Immature natural killer cell (primary cell): ENCODE measurements around the gene NINL. TPM values are rescaled to one million over a fixed set of nuclear protein-coding genes. Genes with fewer than 3 reads are reported as not detected.

Source experiments
- DNase-seq, 3 donors: peaks; one replicate each; pipeline ENCODE4 v3.0.0; 2022; ENCODE audit warnings: mixed read lengths in 1 of 3
- H3K27ac Mint-ChIP-seq, 6 donors: one replicate each; pipeline ENCODE4 v1.8.0; 2020; ENCODE audit warnings: mixed read lengths in 6 of 6, mild to moderate bottlenecking in 5 of 6, inconsistent platforms in 4 of 6, moderate library complexity in 3 of 6
- H3K27me3 Mint-ChIP-seq, 3 donors: one replicate each; pipeline ENCODE4 v1.8.0; 2020 to 2021; ENCODE audit warnings: low read depth in 3 of 3, mild to moderate bottlenecking in 3 of 3, mixed read lengths in 3 of 3, moderate library complexity in 3 of 3, inconsistent platforms in 1 of 3
- H3K36me3 Mint-ChIP-seq, 3 donors: one replicate each; pipeline ENCODE4 v1.8.0; 2020; ENCODE audit warnings: mixed read lengths in 3 of 3, inconsistent platforms in 2 of 3, mild to moderate bottlenecking in 2 of 3
- H3K4me1 Mint-ChIP-seq, 2 donors: one replicate each; pipeline ENCODE4 v1.8.0; 2020; ENCODE audit warnings: inconsistent platforms in 2 of 2, mild to moderate bottlenecking in 2 of 2, mixed read lengths in 2 of 2, moderate library complexity in 1 of 2
- H3K4me3 Mint-ChIP-seq, 5 donors: one replicate each; pipeline ENCODE4 v1.8.0; 2020; ENCODE audit warnings: mild to moderate bottlenecking in 5 of 5, mixed read lengths in 5 of 5, inconsistent platforms in 3 of 5, moderate library complexity in 3 of 5
- H3K9me3 Mint-ChIP-seq, 6 donors: one replicate each; pipeline ENCODE4 v1.8.0; 2020; ENCODE audit warnings: mild to moderate bottlenecking in 6 of 6, mixed read lengths in 6 of 6, inconsistent platforms in 4 of 6, moderate library complexity in 3 of 6
- polyA plus RNA-seq, 3 donors: library from polyadenylated mRNA; unstranded; fragments of 300-500 nt; fragmentation: Illumina TruSeq; gene quantifications; one replicate each; pipeline ENCODE4 v1.2.3, GENCODE V29; 2021

The NINL gene
- polyA plus RNA-seq, 3 donors from 2014 or later = 0.19 to 0.77 TPM; not detected in 1

DNA sequence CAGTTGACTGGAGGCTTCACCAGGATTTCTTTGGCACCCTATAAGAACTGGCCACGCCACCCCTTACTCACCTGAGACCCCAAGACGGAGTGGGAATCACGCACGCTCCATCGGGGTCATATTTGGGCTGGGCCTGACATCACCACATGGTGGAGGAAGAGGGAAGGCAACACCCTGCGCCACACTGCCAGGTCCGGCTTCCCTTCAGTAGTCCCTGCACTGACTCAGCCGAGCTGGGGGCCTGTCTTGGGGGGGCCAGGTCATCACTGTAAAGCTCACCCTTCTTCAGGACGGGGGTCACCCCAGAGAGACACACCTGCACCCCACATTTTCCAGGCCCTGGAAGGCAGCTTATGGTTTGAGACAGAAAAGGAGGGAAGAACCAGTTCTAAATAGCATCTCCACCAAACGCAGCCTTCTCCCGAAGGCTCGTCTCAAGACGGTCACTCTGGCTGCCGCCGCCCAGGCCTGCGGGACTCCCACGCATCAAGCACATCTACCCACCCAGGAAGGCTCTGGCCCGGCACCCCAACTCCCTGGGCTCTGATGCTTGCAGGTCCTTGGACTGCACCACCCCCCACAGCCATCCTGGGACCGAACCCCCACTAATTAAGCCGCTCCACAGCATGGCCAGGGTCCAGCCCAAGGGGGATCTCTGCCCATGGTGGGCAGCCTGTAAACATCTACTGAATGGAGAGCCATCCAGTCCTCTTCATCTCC, 126.1 kb downstream of the NINL start:
- Mint-ChIP-seq H3K9me3 (no peaks in the 10 kb centered on the region), H3K27me3 (peaks cover 0 to 2% (median 0%) of the 10 kb centered on the region in 3 donors), H3K27ac (no peak overlapping the region), H3K36me3 (no peaks in the 10 kb centered on the region), H3K4me3 (no peak overlapping the region), H3K4me1 (no peaks in the 10 kb centered on the region)
- no peak for DNase-seq

GRCh38 chr20:25457886-25458680, 127.2 kb downstream of the NINL start:
- no peak overlapping the region for H3K4me3 Mint-ChIP-seq
- peaks cover 0 to 3% (median 0%) of the 10 kb centered on the region in 3 donors for H3K36me3 Mint-ChIP-seq

DNA sequence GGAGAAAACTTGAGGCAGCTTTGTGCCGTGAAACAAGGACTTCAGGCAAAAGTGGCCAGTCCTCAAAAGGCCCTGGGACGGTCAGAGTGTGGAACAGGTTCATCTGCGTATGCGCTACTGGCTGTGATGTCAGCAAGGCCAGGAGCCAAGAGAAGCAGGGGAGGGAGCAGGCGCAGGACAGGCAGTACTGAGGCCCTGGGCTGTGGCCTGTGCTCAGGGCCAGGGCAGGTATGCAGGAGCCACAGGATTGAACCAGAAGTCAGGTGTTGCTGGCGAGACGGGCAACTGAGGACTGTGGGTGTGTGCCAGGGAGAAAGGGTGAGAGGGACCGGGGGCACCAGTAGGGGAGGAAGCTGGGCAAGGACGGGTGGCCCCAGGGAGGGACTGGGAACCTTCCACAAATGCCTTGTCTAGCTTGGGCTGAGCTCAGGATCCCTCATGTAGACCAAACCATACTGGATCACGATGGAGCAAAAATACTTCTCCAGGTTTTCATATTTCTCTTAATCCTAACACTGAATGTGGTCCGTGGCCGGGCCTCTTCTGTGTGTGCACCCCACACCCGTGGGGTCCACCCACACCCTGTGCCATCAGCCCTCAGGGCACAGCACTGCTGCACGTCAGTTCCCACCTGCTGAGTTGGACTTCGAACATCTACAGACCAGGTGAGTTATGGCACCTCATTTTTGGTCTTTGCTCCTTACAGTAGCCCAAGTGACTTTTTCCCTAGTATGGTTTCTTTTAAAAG, 131.0 kb downstream of the NINL start:
- no peak overlapping the region for H3K4me3 Mint-ChIP-seq
- DNase-seq = no peak
- no peaks in the 10 kb centered on the region for H3K4me1 Mint-ChIP-seq
- peaks cover 0 to 3% (median under 1%) of the 10 kb centered on the region in 3 donors for H3K36me3 Mint-ChIP-seq
- peaks cover 0 to 2% (median 2%) of the 10 kb centered on the region in 3 donors for H3K27me3 Mint-ChIP-seq
- no peaks in the 10 kb centered on the region for H3K9me3 Mint-ChIP-seq
- no peak overlapping the region for H3K27ac Mint-ChIP-seq

More at GRCh38 chr20:25457886-25458680, 127.2 kb downstream of the NINL start:
- no peaks in the 10 kb centered on the region for H3K9me3 Mint-ChIP-seq
- no peak for DNase-seq
- H3K27me3 Mint-ChIP-seq = peaks cover 0 to 2% (median 2%) of the 10 kb centered on the region in 3 donors
- H3K4me1 Mint-ChIP-seq = no peaks in the 10 kb centered on the region
- no peak overlapping the region for H3K27ac Mint-ChIP-seq

- Mint-ChIP-seq H3K4me1 (no peaks in the 10 kb centered on the region), H3K4me3 (no peak overlapping the region), H3K9me3 (no peaks in the 10 kb centered on the region), H3K27ac (no peak overlapping the region), H3K36me3 (peaks cover 0 to 11% (median 7%) of the 10 kb centered on the region in 3 donors), H3K27me3 (peaks cover 0 to 2% (median 2%) of the 10 kb centered on the region in 3 donors)
- DNase-seq = no peak
Observed at GRCh38 chr20:25453035-25453810, 132.1 kb downstream of the NINL start.

DNA sequence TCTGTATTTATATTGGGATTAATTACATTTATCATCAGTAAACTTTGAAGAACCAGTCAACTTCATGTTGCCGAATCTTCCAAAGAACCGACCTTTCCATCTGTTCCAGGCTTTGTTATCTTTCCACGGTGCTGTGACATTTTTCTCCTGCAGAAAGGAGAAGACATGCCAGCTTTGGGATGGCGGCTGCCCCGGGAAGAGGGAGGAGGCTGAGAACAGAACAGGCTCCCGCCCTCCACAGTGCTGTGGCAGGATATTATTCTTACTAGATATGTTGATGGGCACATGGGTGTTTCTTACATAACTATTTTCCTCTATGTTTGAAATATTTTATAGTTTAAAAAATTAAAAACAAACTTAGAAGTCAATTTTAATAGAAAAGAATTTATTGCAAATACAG, 133.0 kb downstream of the NINL start:
- no peaks in the 10 kb centered on the region for H3K4me1 Mint-ChIP-seq
- peaks cover 0 to 2% (median 0%) of the 10 kb centered on the region in 3 donors for H3K27me3 Mint-ChIP-seq
- H3K4me3 Mint-ChIP-seq = no peak overlapping the region
- no peak for DNase-seq
- no peak overlapping the region for H3K27ac Mint-ChIP-seq
- peaks cover 0 to 13% (median 9%) of the 10 kb centered on the region in 3 donors for H3K36me3 Mint-ChIP-seq
- no peaks in the 10 kb centered on the region for H3K9me3 Mint-ChIP-seq

GRCh38 chr20:25447671-25448070, 137.7 kb downstream of the NINL start:
- Mint-ChIP-seq H3K4me1 (peaks cover 4 to 11% of the 10 kb centered on the region in 2 donors), H3K36me3 (peaks cover 0 to 17% (median 5%) of the 10 kb centered on the region in 3 donors), H3K4me3 (no peak overlapping the region), H3K9me3 (no peaks in the 10 kb centered on the region), H3K27me3 (peaks cover 0 to 2% (median 0%) of the 10 kb centered on the region in 3 donors), H3K27ac (no peak overlapping the region)
- no peak for DNase-seq

- no peak overlapping the region for H3K27ac Mint-ChIP-seq
- no peaks in the 10 kb centered on the region for H3K9me3 Mint-ChIP-seq
- peaks cover 0 to 17% (median 5%) of the 10 kb centered on the region in 3 donors for H3K36me3 Mint-ChIP-seq
- peaks cover 4 to 11% of the 10 kb centered on the region in 2 donors for H3K4me1 Mint-ChIP-seq
- DNase-seq = no peak
- peaks cover 0 to 2% (median 2%) of the 10 kb centered on the region in 3 donors for H3K27me3 Mint-ChIP-seq
- no peak overlapping the region for H3K4me3 Mint-ChIP-seq
Observed at GRCh38 chr20:25444556-25444955, 140.8 kb downstream of the NINL start.

DNA sequence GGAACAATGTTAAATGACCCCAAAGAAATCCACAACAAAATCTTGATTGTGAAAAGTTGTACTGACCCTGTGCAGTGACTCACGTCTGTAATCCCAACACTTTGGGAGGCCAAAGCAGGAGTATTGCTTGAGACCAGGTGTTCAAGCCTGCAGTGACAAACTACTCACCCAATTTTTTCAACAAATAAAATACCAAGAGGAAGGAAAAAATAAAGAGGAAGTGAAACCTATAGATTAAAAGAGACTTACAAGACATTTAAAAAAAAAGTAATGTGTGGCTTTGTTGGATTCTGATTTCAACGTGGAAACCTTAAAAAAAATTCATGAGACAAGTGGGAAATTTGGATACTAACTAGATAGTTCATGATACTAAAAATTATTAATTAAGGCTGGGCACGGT, 146.0 kb downstream of the NINL start:
- no peak for DNase-seq
- Mint-ChIP-seq H3K9me3 (no peaks in the 10 kb centered on the region), H3K4me1 (no peaks in the 10 kb centered on the region), H3K4me3 (no peak overlapping the region), H3K36me3 (peaks cover 0 to 7% (median 4%) of the 10 kb centered on the region in 3 donors), H3K27ac (peak overlapping the region in 1 of 6 donors; percentile 9), H3K27me3 (peaks cover 0 to 2% (median 2%) of the 10 kb centered on the region in 3 donors)

GRCh38 chr20:25437153-25437581, 148.2 kb downstream of the NINL start:
- Mint-ChIP-seq H3K27ac (no peak overlapping the region), H3K4me1 (no peaks in the 10 kb centered on the region), H3K27me3 (peaks cover 0 to under 1% (median 0%) of the 10 kb centered on the region in 3 donors), H3K9me3 (no peaks in the 10 kb centered on the region), H3K36me3 (peaks cover 0 to 7% (median 4%) of the 10 kb centered on the region in 3 donors), H3K4me3 (no peak overlapping the region)
- DNase-seq = no peak

GRCh38 chr20:25424536-25424935, 160.8 kb downstream of the NINL start:
- H3K4me1 Mint-ChIP-seq = no peaks in the 10 kb centered on the region
- no peak for DNase-seq
- peaks cover 0 to 9% (median 4%) of the 10 kb centered on the region in 3 donors for H3K36me3 Mint-ChIP-seq
- no peak overlapping the region for H3K4me3 Mint-ChIP-seq
- H3K27me3 Mint-ChIP-seq = no peaks in the 10 kb centered on the region
- no peak overlapping the region for H3K27ac Mint-ChIP-seq
- no peaks in the 10 kb centered on the region for H3K9me3 Mint-ChIP-seq

DNA sequence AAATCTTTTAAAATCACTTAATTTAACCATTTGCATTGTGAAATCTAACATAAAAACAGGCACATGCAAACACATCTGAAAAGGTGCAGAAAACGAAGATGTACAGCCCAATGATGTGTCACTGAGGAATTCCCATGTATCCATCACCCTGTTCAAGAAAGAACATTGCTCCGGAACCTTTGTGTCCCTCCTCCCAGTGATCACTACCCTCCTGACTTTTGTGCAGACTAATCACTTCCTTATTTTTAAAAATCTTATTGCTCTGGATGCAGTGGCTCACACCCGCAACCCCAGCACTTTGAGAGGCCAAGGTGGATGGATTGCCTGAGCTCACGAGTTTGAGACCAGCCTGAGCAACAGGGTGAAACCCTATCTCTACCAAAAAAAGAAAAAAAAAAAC, 163.3 kb downstream of the NINL start:
- no peak for DNase-seq
- Mint-ChIP-seq H3K4me3 (no peak overlapping the region), H3K27ac (no peak overlapping the region), H3K9me3 (no peaks in the 10 kb centered on the region), H3K4me1 (no peaks in the 10 kb centered on the region), H3K36me3 (peaks cover 0 to 4% (median 3%) of the 10 kb centered on the region in 3 donors), H3K27me3 (no peaks in the 10 kb centered on the region)

GRCh38 chr20:25421102-25421501, 164.2 kb downstream of the NINL start:
- Mint-ChIP-seq H3K27ac (no peak overlapping the region), H3K4me1 (no peaks in the 10 kb centered on the region), H3K9me3 (no peaks in the 10 kb centered on the region), H3K27me3 (no peaks in the 10 kb centered on the region), H3K4me3 (no peak overlapping the region), H3K36me3 (peaks cover 0 to 3% (median 3%) of the 10 kb centered on the region in 3 donors)
- DNase-seq = no peak

DNA sequence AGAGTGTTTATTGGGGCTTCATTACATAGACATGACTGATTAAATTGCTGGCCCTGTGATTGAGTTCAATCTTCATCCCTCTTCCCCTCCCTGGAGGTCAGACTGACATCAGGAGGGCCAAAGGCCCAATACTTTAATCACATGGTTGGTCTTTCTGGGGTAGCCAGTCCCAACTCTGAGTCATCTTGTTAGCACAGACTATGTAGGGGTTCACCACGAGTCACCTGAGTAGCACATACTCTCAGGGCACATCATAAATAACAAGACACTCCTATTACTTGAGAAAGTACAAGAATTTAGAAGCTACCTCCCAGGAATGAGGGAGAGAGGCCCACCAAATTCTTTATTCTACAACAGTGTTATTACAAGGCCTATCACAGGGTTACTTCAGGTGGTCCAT, 166.6 kb downstream of the NINL start:
- H3K36me3 Mint-ChIP-seq = no peaks in the 10 kb centered on the region
- no peaks in the 10 kb centered on the region for H3K9me3 Mint-ChIP-seq
- H3K27me3 Mint-ChIP-seq = no peaks in the 10 kb centered on the region
- H3K4me1 Mint-ChIP-seq = no peaks in the 10 kb centered on the region
- no peak for DNase-seq
- H3K27ac Mint-ChIP-seq = no peak overlapping the region
- H3K4me3 Mint-ChIP-seq = no peak overlapping the region
